ENCODE measurements around the gene METTL26. TPM values are rescaled to one million over a fixed set of nuclear protein-coding genes. Genes with fewer than 3 reads are reported as not detected.

Gene METTL26
- total RNA-seq, 1 donor from 2014 or later = 75.3 TPM

DNA sequence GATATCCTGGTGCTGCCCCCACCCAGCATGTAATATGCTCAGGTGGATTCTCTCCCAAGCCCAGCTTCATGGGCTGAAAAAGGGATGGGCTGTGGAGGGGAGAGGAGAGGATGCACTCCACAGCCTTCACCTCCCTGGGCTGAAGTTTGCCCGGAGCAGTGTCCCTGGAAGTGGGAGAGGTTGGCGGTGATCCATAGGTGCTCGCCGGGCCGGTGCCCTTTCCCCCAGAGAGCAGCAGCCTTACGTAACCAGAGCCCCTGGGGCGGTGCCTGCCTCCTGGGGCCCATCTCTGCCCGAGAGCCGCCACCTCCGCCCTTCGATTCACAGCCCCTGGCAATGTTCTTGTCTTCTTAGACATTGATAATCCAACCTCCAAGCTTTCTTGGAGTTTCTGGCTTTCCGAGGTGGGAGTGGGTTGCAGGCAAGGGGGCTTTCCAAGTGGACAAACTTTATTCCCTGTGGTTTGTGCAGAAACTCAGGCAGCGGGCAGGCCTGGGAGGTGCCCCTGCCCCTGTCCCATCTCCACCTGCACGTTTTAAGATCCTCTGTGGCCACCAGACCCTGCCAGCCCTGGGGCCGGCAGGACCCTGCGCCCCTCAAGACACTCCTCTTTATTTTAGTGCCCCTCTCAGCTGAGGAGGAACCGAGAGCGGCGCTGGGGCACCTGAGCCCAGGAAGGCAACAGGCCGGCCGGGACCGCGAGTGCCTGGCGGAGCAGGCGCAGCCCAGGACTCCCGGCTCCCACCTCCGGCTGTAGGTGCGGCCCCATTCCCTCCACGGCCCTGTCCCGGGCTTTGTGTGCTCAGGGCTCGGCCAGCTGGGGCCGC lies 10.0 kb upstream of the METTL26 start:
- Mint-ChIP-seq H3K4me3 (peak overlapping the region; percentile 62), H3K4me1 (no peaks in the 10 kb centered on the region), H3K27me3 (ENCODE audit: low read depth) (peaks cover 2% of the 10 kb centered on the region), H3K36me3 (ENCODE audit: low read depth) (no peaks in the 10 kb centered on the region), H3K27ac (ENCODE audit: unreplicated experiment) (no peak overlapping the region), H3K9me3 (no peaks in the 10 kb centered on the region)
- no peak for DNase-seq (ENCODE audit: low read depth, low spot score)
- TF ChIP-seq, protein P1, sequence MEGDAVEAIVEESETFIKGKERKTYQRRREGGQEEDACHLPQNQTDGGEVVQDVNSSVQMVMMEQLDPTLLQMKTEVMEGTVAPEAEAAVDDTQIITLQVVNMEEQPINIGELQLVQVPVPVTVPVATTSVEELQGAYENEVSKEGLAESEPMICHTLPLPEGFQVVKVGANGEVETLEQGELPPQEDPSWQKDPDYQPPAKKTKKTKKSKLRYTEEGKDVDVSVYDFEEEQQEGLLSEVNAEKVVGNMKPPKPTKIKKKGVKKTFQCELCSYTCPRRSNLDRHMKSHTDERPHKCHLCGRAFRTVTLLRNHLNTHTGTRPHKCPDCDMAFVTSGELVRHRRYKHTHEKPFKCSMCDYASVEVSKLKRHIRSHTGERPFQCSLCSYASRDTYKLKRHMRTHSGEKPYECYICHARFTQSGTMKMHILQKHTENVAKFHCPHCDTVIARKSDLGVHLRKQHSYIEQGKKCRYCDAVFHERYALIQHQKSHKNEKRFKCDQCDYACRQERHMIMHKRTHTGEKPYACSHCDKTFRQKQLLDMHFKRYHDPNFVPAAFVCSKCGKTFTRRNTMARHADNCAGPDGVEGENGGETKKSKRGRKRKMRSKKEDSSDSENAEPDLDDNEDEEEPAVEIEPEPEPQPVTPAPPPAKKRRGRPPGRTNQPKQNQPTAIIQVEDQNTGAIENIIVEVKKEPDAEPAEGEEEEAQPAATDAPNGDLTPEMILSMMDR (conservative IDR thresholded peaks at IDR 0.05) = no peak

DNA sequence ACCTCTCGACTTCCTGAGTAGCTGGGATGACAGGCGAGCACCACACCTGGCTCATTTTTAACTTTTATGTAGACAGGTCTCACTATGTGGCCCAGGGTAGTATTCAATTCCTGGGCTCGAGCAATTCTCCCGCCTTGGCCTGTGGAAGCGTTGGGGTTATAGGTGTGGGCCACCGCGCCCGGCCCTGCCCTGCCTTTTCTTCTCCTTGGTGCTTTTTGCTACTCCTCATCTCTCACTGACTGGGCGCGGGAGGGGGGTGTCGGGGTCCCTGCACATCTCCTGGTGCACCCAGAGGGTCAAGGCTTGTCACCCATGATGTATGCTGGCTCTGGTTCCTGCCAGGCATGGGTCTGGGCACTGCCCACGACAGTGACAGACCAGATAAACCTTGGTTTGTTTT lies 8.5 kb upstream of the METTL26 start:
- TF ChIP-seq, protein P1 (conservative IDR thresholded peaks at IDR 0.05) = no peak
- Mint-ChIP-seq H3K27me3 (ENCODE audit: low read depth) (peaks cover 2% of the 10 kb centered on the region), H3K27ac (ENCODE audit: unreplicated experiment) (no peak overlapping the region), H3K4me3 (peak overlapping the region; percentile 76), H3K36me3 (ENCODE audit: low read depth) (no peaks in the 10 kb centered on the region), H3K4me1 (no peaks in the 10 kb centered on the region), H3K9me3 (no peaks in the 10 kb centered on the region)
- no peak for DNase-seq (ENCODE audit: low read depth, low spot score)

DNA sequence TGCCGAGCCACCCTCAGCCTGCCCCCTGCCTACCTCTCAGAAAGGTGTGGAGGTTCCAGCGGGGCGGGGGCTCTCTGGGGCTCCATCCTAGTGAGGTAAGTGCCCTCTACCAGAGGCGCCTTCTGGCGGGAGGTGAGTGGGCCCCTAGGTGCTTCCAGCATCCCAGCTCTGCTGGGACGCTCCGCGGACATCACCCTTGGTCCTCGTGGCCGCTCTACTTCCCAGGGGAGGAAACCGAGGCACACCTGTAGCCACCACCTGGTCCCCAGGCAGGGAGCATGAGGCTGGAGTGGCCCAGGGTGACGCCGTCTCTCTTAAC lies 6.9 kb upstream of the METTL26 start:
- H3K4me3 Mint-ChIP-seq = peak overlapping the region; percentile 68
- H3K27ac Mint-ChIP-seq (ENCODE audit: unreplicated experiment) = no peak overlapping the region
- no peaks in the 10 kb centered on the region for H3K4me1 Mint-ChIP-seq
- DNase-seq (ENCODE audit: low read depth, low spot score) = no peak
- peaks cover 2% of the 10 kb centered on the region for H3K27me3 Mint-ChIP-seq (ENCODE audit: low read depth)
- TF ChIP-seq, protein P1 (conservative IDR thresholded peaks at IDR 0.05) = no peak
- no peaks in the 10 kb centered on the region for H3K36me3 Mint-ChIP-seq (ENCODE audit: low read depth)
- H3K9me3 Mint-ChIP-seq = no peaks in the 10 kb centered on the region

DNA sequence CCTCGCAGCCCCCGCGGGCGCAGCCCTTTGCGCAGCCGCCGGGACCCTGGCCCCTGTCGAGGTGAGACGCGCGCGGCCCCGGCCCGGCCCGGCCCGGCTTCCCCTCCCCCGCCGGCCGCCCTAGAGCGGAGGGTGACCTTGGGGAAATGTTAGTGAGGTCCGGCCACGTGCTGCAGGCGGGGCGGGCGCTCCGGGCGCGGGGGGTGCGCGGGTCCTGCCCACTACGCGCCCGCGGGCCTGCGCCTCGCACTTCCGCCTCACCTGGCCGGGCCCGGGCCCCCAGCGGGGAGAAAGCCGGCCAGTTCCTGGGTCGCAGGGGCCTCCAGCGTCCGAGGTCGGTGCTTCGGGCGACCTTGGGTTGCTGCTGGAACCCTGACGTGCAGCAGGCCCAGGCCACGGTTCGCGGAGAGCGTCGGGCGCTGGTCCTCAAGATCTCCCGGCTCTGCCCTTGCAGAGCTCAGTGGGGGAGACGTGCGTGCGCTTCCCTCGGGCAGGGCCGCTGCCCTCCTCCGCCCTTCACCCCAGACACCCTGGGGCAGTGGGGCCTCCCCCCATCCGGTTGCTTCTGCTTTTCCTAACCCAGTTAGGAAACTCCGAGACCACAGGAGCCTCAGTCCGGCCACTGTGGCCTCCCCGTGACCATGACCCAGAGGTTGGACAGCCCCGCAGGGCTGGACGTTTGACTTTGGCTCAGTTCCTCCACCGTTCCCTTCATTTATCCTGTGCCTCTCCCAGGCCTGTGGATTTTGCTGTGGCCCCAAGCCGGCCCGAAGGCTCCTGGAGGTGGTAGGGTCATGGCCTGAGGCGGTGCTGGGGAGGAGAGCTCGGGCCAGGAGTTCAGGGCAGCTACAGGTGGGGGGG lies 6.3 kb upstream of the METTL26 start:
- Mint-ChIP-seq H3K9me3 (no peaks in the 10 kb centered on the region), H3K27ac (ENCODE audit: unreplicated experiment) (no peak overlapping the region), H3K36me3 (ENCODE audit: low read depth) (no peaks in the 10 kb centered on the region), H3K27me3 (ENCODE audit: low read depth) (peaks cover 2% of the 10 kb centered on the region), H3K4me3 (peak overlapping the region; percentile 56), H3K4me1 (no peaks in the 10 kb centered on the region)
- TF ChIP-seq, protein P1 (conservative IDR thresholded peaks at IDR 0.05) = no peak
- DNase-seq (ENCODE audit: low read depth, low spot score) = no peak

DNA sequence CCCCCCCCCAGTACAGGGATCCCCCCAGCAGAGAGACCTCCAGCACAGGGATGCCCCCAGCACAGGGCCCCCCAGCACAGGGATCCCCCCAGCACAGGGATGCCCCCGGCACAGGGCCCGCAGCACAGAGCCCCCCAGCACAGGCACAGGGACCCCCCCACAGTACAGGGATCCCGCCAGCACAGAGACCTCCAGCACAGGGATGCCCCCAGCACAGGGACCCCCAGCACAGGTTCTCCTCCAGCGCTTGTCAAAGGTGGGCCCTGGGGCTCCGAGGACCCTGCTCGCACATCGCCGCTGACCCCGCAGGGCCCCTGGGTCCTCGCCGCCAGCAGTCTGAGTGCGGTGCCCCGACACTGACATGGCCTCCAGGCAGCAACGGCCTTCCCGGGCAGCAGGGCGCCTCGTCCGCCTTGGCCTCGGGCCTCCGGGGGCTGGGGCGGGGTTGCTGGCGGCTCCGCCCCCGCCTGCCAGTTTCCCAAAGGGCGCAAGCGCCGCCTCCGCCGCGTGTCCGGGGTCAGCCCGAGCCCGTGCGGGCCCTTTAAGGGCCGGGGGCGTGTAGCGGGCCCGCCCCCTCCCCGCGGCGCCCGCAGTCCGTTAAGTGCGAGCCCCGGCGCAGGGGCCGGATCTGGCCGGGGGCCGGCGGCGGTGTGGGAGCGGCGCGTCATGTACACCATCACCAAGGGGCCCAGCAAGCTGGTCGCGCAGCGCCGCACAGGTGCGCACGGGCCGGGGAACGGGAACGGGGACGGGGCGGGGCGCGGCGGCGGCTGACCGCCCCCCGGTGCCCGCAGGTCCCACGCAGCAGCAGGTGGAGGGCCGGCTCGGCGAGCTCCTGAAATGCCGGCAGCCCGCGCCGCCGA lies 5.5 kb upstream of the METTL26 start, which contains the start of gene MCRIP2:
MCRIP2 (plus strand) TSS at position 503 of the 863 bp plus-strand sequence; CDS start at position 667, 164 bp downstream.
- Mint-ChIP-seq H3K27me3 (ENCODE audit: low read depth) (peaks cover 5% of the 10 kb centered on the region), H3K4me1 (peaks cover 2% of the 10 kb centered on the region), H3K4me3 (peak within 1 kb of the TSS; percentile 59), H3K9me3 (no peaks in the 10 kb centered on the region), H3K36me3 (ENCODE audit: low read depth) (peaks cover 2% of the 10 kb centered on the region), H3K27ac (ENCODE audit: unreplicated experiment) (no peak within 1 kb of the TSS)
- TF ChIP-seq, protein P1 (conservative IDR thresholded peaks at IDR 0.05) = no peak
- DNase-seq (ENCODE audit: low read depth, low spot score) = peak; percentile 78
